NB4 (cell line): Measurements from ENCODE around the gene WNT7A.

Source experiments
- CTCF ChIP-seq: IDR thresholded peaks from one replicate; pipeline ENCODE4 v1.5.1; 2012; ENCODE audit warnings: low read depth, low read length
- MAX ChIP-seq: IDR thresholded peaks from 2 replicates; pipeline ENCODE4 v1.6.1; 2011; ENCODE audit warnings: low read depth, low read length
- POLR2A ChIP-seq: IDR thresholded peaks from 2 replicates; pipeline ENCODE4 v1.6.1; 2011; ENCODE audit warnings: mild to moderate bottlenecking; ENCODE audit not compliant: insufficient read length; ENCODE audit errors: extremely low read depth

DNA sequence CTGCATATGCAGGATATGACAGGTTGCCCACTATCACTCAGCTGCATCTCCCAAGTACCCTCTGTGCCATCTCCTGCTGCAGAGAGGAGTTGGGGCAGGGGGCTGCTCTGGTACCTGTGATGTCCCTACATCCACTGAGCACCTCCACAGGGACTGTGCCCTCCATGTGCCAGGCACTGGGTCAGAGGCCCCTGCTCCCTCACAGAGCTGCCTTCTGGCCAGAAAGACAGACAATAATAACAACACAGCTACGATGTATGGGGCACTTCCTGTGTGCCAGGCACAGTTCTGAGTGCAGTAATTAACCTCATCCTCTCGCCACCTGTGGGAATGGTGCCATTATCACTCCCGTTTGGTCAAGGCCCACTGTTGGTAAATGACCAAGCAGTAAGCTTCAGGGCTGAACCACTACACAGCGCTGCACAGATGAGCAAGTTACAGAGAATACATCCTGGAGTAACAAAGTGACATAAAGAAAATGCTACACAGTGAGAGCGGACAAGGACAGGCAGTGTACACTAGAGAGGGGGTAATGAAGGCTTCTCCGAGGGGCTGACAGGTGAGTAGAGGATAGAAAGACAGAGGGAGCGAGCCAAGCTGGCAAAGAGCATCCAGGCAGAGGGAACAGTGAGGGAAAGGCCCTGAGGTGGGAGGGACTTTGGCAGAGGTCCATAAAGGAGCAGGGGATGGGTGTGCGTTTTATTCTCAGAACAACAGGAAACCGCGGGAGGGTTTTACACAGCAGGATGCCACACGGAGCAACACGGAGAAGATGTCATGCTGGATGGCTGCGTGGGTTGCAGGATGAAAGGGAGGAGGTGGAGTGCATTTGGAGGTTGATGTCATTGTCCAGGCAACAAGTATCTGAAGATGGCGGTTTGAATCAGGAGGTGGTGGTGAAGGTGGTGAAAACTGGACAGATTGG is 13.6 kb downstream of the WNT7A start:
- TF ChIP-seq CTCF, result no peak
- TF ChIP-seq POLR2A, result no peak
- TF ChIP-seq MAX, result no peak
